NCI-H1694 treated with DMSO at 0.1 percent for 48 hours (cell line): ENCODE measurements around the gene SLC11A2.
"Not testable (repeated sequence)": the region's sequence is repeated elsewhere in the genome, so short reads cannot be mapped to it uniquely, and the experiment has no call there.

Experiments
- DNase-seq: peaks from one replicate; lab custom pipeline; 2025; lab: John Stamatoyannopoulos, UW

SLC11A2 gene

GRCh38 chr12:51025338-51025835, 797 bp downstream of the SLC11A2 start:
- peak; percentile 25 for DNase-seq

DNA sequence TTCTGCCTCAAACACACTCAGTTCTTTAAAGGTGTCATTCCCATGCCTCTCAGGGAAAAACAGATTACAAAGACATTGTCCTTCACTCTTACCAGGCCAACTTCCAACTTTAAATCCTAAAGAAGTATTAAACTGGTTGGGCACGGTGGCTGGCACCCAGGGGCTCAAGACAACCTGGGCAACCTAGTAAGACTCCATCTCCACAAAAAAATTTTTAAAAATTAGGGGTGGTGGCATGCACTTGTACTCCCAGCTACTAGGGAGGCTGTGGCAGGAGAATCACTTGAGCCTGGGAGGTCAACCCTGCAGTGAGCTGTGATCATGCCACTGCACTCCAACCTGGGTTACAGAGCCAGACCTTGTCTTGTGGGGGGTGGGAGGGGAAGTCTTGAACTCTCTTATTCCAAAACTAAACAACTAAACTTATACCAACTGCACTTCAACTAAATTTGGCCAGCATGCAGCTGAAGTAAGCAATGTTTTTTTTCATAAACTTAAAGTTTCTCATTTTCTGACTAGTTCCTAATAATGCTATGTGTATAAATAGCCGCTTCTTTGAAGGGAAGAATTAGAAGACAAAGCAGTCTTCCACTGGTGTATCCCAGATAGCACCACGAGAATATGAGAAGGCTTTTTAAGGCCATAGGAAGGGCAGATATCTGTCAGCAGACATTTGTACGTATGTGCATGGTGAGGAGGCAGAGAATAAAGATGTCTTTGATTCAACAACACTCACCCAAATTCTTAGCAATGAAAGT, 2.4 kb downstream of the SLC11A2 start:
- no peak for DNase-seq

- no peak for DNase-seq
These were observed 4.5 kb downstream of the SLC11A2 start for GRCh38 chr12:51021694-51022093.

- no peak for DNase-seq
These were observed 5.6 kb downstream of the SLC11A2 start for GRCh38 chr12:51020448-51021182.

DNA sequence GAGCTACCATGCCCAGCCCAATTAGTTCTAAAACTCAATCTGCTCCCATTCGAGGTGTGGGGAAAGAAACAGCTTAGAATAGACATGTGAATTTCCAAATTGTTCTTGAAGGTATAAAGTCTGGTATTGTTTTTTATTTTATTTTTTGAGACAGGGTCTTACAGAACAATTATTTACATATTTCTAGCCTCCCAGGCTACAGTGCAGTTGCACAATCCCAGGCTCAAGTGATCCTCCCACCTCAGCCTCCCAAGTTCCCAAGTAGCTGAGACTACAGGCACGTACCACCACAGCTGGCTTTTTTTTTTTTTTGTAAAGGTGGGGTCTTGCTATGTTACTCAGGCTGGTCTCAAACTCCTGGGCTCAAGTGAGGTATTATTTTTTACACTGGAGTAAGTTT, 6.3 kb downstream of the SLC11A2 start:
- no peak for DNase-seq

DNA sequence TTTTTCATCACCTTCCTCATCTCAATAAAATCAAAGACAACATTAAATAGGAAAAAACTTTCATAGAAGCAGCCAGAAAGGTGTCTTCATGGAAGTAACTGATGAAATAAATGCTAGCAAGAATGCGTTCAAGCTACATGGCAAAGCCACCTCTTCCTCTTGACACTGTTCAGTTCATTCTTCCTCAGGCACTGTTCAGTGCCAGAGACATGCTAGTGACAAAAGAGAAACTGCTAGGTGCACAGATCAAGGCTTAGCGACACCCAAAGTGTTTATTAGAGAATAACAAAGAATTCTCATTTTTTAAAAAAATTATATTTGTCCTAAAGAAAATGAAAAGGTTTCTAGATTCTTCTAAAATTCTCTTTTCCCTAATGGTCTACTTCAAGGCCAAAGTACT, 7.2 kb downstream of the SLC11A2 start:
- DNase-seq = no peak

- no peak for DNase-seq
These were observed 8.7 kb downstream of the SLC11A2 start for GRCh38 chr12:51017452-51017851.

DNA sequence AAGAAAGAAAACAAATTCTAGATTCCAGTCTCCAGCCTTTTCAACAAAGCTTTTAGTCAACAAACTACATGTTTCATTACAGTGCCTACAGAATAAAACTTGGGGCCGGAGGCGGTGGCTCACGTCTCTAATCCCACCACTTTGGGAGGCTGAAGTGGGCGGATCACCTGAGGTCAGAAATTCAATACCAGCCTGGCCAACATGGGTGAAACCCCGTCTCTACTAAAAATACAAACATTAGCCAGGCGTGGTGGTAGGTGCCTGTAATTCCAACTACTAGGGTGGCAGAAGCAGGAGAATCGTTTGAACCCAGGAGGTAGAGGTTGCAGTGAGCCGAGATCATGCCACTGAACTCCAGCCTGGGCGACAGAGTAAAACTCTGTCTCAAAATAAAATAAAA, 11.7 kb downstream of the SLC11A2 start:
- not testable (repeated sequence) for DNase-seq

DNA sequence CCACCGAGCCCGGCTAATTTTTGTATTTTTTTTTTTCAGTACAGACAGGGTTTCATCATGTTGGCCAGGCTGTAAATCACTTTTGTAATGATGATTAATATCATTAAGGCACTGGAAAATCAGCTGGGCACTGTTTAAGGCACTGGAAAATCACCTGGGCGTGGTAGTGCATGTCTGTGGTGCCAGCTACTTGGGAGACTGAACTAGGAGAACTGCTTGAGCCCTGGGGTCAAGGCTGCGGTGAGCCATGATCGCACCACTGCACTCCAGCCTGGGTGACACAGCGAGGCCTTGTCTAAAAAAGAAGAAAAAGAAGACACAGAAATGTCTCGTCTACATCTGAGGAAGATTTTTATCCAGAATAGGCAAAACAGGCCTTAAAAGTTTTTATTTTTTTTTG, 12.7 kb downstream of the SLC11A2 start:
- DNase-seq = no peak

- no peak for DNase-seq
These were observed 13.5 kb downstream of the SLC11A2 start for GRCh38 chr12:51012570-51013236.

- DNase-seq = no peak
These were observed 14.2 kb downstream of the SLC11A2 start for GRCh38 chr12:51011955-51012354.

- DNase-seq = peak; percentile 35
These were observed 17.1 kb downstream of the SLC11A2 start for GRCh38 chr12:51009056-51009440.

DNA sequence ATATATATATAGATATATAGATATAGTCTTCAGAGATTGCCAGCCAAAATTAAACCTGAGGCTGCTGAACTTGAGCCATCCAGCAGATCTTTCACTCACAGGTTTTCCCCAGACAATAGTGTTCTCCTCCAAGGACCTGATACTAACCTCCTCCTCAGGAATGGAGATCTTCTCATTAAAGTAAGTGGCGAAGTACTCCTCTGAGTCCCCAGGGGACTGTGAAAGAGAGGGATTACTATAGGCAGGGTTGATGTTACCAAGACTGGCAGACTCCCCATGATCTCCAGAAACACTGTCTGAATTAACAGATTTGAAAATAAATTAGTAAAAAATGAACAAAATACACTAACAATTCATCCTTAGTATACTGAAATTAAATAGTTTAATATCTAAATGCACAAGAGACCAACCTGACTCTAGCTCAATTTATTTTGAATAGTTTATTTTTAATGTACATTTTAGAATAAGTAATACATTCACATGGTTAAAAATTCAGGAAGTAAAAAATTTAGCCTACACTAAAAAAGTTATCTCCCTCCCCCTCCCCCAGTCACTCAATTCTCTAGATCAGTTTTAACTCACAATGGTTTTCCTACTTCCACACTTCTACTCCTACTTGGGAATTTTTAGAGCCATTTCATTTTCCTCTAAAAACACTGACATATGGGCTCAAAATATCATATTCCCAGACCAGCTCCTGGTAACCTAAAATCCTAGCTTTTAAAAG, 17.7 kb downstream of the SLC11A2 start:
- DNase-seq = no peak

DNA sequence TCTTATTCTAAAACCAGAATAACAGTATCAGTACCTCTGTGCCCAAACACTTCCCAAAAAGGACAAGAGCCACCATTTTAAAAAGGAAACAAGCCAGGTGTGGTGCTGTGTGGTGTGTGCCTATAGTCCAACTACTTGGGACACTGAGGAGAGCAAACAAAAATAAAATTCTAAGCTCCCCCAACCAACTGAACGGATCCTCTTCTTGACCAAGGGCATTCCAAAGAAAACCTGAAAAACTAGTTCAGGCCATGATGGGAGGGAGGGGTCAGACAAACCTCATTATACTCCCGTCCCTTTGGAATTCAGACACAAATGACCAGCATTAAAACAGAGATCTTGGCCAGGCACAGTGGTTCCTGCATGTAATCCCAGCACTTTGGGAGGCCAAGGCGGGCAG, 20.5 kb downstream of the SLC11A2 start:
- DNase-seq = no peak

GRCh38 chr12:51005030-51005429, 21.2 kb downstream of the SLC11A2 start:
- DNase-seq = no peak

- no peak for DNase-seq
These were observed 21.7 kb downstream of the SLC11A2 start for GRCh38 chr12:51004504-51004903.

GRCh38 chr12:51001799-51002198, 24.4 kb downstream of the SLC11A2 start:
- no peak for DNase-seq

- no peak for DNase-seq
These were observed 25.9 kb downstream of the SLC11A2 start for GRCh38 chr12:51000245-51000644.

GRCh38 chr12:50999093-50999492, 27.1 kb downstream of the SLC11A2 start:
- DNase-seq = no peak

- DNase-seq = no peak
These were observed 33.4 kb downstream of the SLC11A2 start for GRCh38 chr12:50992819-50993218.

DNA sequence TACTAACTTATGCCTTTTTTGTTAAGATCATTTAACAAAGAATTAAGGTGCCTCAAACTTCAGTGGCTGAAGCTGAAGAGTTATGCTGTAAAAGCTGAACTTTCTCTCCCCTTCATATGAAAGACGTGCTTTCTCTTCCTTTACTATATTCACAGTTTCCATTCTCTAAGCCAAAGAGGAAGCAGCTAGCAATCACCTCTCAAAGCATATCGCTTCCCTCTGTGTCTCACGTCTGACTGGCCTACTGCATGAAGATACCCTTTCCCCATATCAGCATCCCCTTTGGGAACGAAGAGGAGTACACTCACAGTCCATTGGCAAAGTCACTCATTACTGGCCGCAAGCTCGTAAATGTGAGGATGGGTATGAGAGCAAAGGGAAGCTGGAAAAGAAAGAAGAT, 34.9 kb downstream of the SLC11A2 start:
- DNase-seq = no peak

DNA sequence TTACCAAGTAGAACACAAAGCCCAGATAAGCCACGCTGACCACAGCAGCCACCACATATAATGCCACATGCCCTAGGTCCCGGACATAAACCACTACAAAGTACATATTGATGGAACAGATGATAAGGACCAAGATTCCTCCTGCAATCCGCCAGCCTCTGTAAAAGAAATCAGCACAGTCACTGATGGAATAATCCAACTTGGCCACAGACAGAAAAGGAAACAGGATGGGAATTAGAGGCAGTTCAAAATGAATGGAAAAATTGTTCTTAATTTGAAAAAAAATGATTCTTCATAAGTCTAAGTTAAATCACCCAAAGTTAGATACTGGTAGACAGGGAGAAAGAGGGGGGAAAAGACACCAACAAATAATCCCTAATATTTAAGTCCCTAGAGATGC, 35.4 kb downstream of the SLC11A2 start:
- DNase-seq = no peak
